Effector memory CD4-positive, alpha-beta T cell (primary cell): ENCODE results near the gene COL4A3.

ENCODE experiments used
- DNase-seq, 3 donors: peaks; one replicate each; pipeline ENCODE4 v3.0.0-alpha.2; 2020
- H3K27ac ChIP-seq: 2 replicates; pipeline ENCODE4 v1.7.0; 2013; ENCODE audit warnings: mild to moderate bottlenecking, low read length, moderate library complexity; ENCODE audit not compliant: insufficient read depth, poor library complexity, severe bottlenecking
- H3K27me3 ChIP-seq: replicated peaks from 2 replicates; pipeline ENCODE4 v1.7.0; 2013; ENCODE audit warnings: mild to moderate bottlenecking, low read length; ENCODE audit not compliant: insufficient read depth, control insufficient read depth, poor library complexity, severe bottlenecking
- H3K36me3 ChIP-seq: 2 replicates; pipeline ENCODE4 v1.7.0; 2013; ENCODE audit warnings: mild to moderate bottlenecking, low read length, moderate library complexity; ENCODE audit not compliant: control insufficient read depth, insufficient read depth
- H3K4me1 ChIP-seq: 2 replicates; pipeline ENCODE4 v1.7.0; 2013; ENCODE audit warnings: low read length, mild to moderate bottlenecking; ENCODE audit not compliant: control insufficient read depth, insufficient read depth, poor library complexity, severe bottlenecking
- H3K4me3 ChIP-seq: 2 replicates; pipeline ENCODE4 v1.7.0; 2013; ENCODE audit warnings: low read length, low read depth, mild to moderate bottlenecking; ENCODE audit not compliant: insufficient read depth, poor library complexity, severe bottlenecking
- H3K9me3 ChIP-seq: 2 replicates; pipeline ENCODE4 v1.7.0; 2013; ENCODE audit warnings: mild to moderate bottlenecking, low read length, moderate library complexity; ENCODE audit not compliant: control insufficient read depth

The COL4A3 gene

DNA sequence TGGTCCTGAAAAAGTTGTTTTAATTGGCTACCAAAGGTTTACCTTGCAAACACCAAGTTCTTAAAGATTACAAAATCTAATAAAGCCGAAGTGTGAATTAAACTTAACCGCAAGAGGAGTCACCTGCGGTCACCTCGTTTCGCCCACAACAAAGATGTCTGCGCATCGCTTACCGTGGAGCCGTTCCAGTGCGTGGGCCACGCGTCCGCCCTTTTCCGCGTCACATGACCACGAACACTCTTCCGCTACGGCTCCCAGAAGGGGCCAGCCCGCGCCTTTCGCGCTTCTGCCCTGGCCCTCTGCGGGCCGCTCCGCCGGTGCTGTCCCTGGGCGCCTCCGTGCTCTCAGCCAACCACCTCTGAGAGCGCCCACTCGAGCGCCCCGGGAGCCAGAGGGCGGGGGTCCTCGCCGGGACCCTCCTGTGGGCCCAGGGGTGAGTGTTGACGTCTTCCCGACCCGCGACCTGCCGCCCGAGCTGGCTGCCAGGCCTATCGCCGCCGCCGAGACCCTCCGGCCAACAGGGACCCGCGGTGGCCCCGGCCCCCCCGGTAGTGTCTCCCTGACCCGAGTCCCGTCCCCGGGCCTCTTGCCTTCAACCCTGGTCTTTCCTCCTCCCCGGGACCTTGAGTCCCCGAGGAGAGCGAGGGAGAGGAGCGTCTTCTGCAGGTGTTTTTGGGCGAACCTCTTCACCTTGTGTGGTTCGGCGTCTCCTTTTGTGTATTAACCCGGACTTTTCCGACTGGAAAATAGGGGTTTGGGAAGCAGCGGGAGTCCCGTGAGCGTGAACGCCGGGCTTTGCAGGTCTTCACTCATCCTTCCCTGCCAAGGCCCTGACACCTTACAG is 160.8 kb downstream of the COL4A3 start, which contains the start of gene MFF:
MFF (plus strand) TSS at position 257 of the 844 bp plus-strand sequence. CDS start 5,415 bp downstream, outside the sequence.
- DNase-seq = peak; percentile 90 to 92 (median 91)
- Histone ChIP-seq H3K27ac (peak within 1 kb of the TSS; percentile 88), H3K4me3 (peak within 1 kb of the TSS; percentile 84), H3K27me3 (no peaks in the 10 kb centered on the region), H3K4me1 (peaks cover 7% of the 10 kb centered on the region), H3K9me3 (no peaks in the 10 kb centered on the region), H3K36me3 (no peaks in the 10 kb centered on the region)

DNA sequence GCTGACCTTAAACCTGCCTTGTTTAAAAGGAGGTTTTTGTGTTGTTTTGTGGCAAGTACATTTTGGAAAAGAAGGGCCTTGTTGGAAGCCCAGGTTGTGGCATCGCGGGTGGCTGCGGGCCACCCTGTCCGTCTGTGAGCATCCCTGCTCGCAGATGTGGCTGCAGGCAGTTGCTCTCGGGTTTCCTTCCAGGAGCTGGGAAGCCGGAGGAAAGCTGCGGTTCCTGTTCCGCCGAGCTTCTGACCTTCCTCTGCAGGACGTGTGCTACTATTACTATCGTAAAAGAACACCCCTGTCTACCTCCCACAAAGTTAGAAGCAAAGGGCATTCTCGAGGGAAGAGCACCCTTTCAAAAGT is 161.4 kb downstream of the COL4A3 start:
- Histone ChIP-seq H3K27ac (peak overlapping the region; percentile 88), H3K4me3 (peak overlapping the region; percentile 84), H3K36me3 (no peaks in the 10 kb centered on the region), H3K27me3 (no peaks in the 10 kb centered on the region), H3K9me3 (no peaks in the 10 kb centered on the region), H3K4me1 (peaks cover 7% of the 10 kb centered on the region)
- no peak for DNase-seq

DNA sequence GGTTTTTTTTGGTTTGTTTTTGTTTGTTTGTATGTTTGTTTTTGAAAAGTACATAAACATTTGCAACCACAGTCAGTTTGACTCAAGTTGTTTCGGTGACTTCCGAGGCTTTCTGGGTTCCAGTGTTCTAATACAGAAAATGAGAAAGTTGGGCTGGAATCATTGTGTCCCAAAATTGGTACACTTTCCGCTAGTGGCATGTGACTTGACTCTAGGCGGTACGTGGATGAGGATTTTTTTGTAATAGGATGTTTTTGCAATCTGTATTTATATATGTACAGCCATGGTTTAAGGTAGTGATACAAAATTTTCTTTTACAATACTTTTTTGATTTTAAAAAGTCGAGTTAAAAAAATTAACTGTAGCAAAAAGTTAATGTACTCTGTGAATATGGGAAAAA is 162.4 kb downstream of the COL4A3 start:
- Histone ChIP-seq H3K27ac (no peak overlapping the region), H3K27me3 (no peaks in the 10 kb centered on the region)

DNA sequence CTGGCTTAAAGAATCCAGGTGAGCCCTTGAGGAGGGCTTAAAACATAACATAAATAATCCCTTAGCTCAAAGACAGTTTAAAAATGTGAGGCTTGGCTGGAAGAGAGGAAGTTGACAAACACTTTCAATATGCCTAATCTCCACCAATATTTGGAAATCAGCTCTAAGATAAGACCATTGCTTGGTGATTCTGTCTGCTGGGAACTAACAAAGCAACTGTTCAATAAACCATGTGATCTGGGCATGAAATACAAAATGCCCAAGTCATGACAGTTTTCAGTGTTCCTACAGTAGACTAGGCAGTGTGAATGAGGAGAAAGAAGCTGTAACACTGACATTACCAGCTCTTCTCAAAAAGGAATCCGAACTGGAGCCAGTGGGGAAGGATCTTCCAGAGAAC is 171.3 kb downstream of the COL4A3 start:
- no peaks in the 10 kb centered on the region for H3K4me1 ChIP-seq
- no peak overlapping the region for H3K27ac ChIP-seq
- no peak overlapping the region for H3K4me3 ChIP-seq
- no peaks in the 10 kb centered on the region for H3K9me3 ChIP-seq
- no peaks in the 10 kb centered on the region for H3K27me3 ChIP-seq
- DNase-seq = no peak
- peaks cover 28% of the 10 kb centered on the region for H3K36me3 ChIP-seq

More for the DNA sequence above, 162.4 kb downstream of the COL4A3 start:
- Histone ChIP-seq H3K4me3 (no peak overlapping the region), H3K9me3 (no peaks in the 10 kb centered on the region), H3K4me1 (peaks cover 7% of the 10 kb centered on the region), H3K36me3 (peaks cover 7% of the 10 kb centered on the region)
- DNase-seq = no peak

DNA sequence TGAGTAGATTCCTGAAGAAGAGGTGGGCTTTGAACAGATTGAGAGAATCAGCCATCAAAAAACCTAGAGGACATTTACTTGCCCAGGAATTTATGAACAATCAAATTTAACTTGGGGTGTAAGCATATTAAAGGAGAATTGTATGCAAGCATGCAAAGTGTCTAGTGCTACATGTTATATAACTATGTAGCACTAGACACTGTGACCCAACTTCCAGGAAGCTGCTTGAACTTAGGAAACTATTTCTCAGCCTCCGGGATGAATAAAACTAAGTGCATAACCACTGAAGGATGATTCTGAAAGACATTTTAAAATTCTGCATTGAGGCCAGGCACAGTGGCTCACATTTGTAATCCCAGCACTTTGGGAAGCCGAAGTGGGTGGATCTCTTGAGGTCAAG is 173.0 kb downstream of the COL4A3 start:
- peaks cover 27% of the 10 kb centered on the region for H3K36me3 ChIP-seq
- no peak for DNase-seq

DNA sequence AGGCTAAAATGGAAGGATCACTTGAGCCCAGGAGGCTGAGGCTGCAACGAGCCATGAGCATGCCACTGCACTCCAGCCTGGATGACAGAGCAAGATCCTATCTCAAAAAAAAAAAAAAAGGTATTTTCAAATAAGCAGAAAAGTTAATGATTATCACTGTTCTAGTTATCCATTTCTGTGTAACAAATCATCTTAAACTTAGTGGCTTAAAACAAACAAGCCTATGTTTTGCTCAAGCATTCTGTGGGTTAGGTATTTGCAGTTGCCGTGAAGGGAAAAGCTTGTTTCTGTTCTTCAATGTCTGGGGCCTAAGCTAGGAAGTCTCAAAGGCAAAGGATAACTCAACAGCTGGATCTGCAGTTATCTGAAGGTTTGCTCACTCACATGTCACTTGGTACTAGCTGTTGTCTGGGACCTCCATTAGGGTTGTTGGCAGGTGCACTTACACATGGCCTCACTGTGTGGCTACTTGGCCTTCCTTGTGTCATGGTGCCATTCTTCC is 174.7 kb downstream of the COL4A3 start:
- no peak overlapping the region for H3K27ac ChIP-seq
- no peak overlapping the region for H3K4me3 ChIP-seq
- no peak for DNase-seq
- H3K27me3 ChIP-seq = no peaks in the 10 kb centered on the region
- H3K4me1 ChIP-seq = no peaks in the 10 kb centered on the region
- H3K36me3 ChIP-seq = peaks cover 16% of the 10 kb centered on the region
- H3K9me3 ChIP-seq = no peaks in the 10 kb centered on the region

More for the DNA sequence above, 173.0 kb downstream of the COL4A3 start:
- Histone ChIP-seq H3K4me1 (no peaks in the 10 kb centered on the region), H3K27me3 (no peaks in the 10 kb centered on the region), H3K27ac (no peak overlapping the region), H3K4me3 (no peak overlapping the region), H3K9me3 (no peaks in the 10 kb centered on the region)

DNA sequence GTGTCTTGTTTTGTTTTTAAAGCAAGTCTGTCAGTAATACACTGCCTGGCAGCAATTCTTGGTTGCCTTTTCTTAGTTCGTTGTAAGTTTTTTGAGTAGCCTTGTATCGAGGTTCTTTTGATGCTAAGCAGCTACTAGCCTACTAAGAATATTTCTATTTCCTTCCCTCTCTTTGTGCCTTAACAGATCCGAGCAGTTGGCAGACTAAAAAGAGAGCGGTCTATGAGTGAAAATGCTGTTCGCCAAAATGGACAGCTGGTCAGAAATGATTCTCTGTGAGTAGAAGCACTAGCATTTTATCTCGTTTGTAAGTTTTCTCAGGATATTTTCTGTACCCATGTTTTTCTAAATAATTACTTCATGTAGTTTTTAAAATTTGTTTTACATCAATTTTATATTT is 175.7 kb downstream of the COL4A3 start:
- Histone ChIP-seq H3K27me3 (no peaks in the 10 kb centered on the region), H3K4me1 (no peaks in the 10 kb centered on the region), H3K4me3 (no peak overlapping the region), H3K27ac (no peak overlapping the region), H3K9me3 (no peaks in the 10 kb centered on the region), H3K36me3 (peaks cover 16% of the 10 kb centered on the region)
- no peak for DNase-seq

DNA sequence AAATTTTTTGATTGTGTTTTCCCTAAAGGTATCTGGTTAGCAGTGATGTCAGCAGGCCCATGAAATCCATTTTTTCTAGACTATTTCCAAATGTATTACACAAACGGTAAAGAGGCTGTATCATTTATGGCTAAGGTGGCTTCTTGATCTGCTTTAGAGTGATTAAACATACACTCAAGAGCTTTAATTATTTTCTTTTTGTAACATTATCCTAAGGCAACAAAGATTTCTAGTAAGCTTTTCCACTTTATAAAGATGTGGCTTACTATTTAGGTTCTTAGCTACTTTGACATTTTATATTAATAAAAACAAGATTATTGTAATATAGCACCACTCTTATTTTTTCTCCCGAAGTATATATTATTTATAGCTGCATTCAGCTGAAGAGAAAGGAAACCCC is 177.1 kb downstream of the COL4A3 start:
- H3K36me3 ChIP-seq = peaks cover 14% of the 10 kb centered on the region
- DNase-seq = no peak
- no peaks in the 10 kb centered on the region for H3K9me3 ChIP-seq
- no peak overlapping the region for H3K4me3 ChIP-seq
- H3K27ac ChIP-seq = no peak overlapping the region
- no peaks in the 10 kb centered on the region for H3K4me1 ChIP-seq
- no peaks in the 10 kb centered on the region for H3K27me3 ChIP-seq

DNA sequence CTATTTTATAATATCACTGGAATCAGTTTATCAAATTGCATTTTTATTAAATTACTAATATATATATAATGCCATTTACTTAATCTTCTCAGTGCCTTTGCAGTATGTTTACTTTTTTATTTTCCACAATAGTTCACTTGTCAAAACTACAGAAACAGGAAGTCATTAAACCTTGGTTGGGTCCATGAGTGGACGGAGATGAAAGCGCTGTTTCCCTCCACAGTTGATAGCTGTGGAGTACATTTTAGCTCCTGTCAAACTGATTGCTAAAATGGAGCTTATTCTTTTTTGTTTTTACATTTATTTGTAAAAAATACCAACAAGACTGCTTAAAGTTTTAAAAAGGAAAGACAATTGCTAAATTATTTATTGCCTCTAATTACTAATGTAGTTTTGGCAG is 179.8 kb downstream of the COL4A3 start:
- Histone ChIP-seq H3K36me3 (peaks cover 19% of the 10 kb centered on the region), H3K4me1 (no peaks in the 10 kb centered on the region)

DNA sequence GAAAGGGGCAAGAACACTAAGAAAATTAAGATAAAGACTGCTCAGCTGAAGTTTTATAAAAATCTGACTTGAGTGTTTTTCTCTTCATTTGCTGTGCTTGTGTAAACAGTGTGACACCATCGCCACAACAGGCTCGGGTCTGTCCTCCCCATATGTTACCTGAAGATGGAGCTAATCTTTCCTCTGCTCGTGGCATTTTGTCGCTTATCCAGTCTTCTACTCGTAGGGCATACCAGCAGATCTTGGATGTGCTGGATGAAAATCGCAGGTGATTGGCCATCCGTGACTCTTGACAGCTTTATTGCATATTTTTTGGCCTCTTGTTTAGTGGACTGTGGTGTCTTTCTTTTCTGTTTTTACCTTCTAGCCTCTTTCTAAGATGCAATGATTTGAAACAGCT is 182.7 kb downstream of the COL4A3 start:
- Histone ChIP-seq H3K9me3 (no peaks in the 10 kb centered on the region), H3K36me3 (peaks cover 11% of the 10 kb centered on the region), H3K27me3 (no peaks in the 10 kb centered on the region), H3K4me3 (no peak overlapping the region), H3K27ac (no peak overlapping the region), H3K4me1 (no peaks in the 10 kb centered on the region)
- no peak for DNase-seq

More for the DNA sequence above, 179.8 kb downstream of the COL4A3 start:
- H3K27ac ChIP-seq = no peak overlapping the region
- H3K9me3 ChIP-seq = no peaks in the 10 kb centered on the region
- DNase-seq = no peak
- H3K4me3 ChIP-seq = no peak overlapping the region
- no peaks in the 10 kb centered on the region for H3K27me3 ChIP-seq
